ENCODE data around the gene CREB3L4.
"Not testable (repeated sequence)": the region's sequence is repeated elsewhere in the genome, so short reads cannot be mapped to it uniquely, and the experiment has no call there.

DNA sequence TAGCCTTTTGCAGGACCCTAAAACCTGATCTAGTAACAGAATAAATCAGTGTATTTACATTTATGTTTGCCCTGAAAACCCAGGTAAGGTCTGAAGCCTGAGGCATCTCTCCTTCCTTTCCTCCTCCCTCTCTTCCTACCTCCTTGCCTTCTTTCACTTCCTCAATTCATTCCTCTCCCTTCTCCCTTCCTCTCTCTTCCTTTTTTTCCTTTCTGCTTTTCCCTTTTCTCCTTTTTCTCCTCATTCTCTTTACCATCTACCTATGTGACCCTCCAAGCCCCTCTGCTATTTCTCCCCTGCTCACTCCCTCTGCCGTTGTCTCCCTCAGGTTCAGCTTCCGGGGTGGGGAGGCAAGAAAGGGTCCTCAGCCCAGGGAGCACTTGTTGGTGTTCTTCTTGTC is 14.0 kb downstream of the CREB3L4 start:
- not testable (repeated sequence) for TF ChIP-seq CTCF, POLR2A (IDR thresholded peaks at IDR 0.05)

All from thyroid gland (tissue), 4 donors.